SJCRH30 (cell line): ENCODE results near the gene BRD2. TPM values are rescaled to one million over a fixed set of nuclear protein-coding genes. Genes with fewer than 3 reads are reported as not detected.

Experiments used
- DNase-seq, 2 experiments: peaks; one replicate each; pipeline ENCODE4 v3.0.0-alpha.2; 2015 to 2020
- H3K27ac ChIP-seq: fragments of 250-450 bp; sonication (Bioruptor Pico); 2 replicates; pipeline ENCODE4 v1.5.1; 2020; ENCODE audit warnings: mild to moderate bottlenecking, moderate library complexity
- H3K27me3 ChIP-seq: fragments of 250-450 bp; sonication (Bioruptor Pico); 2 replicates; pipeline ENCODE4 v1.5.1; 2020; ENCODE audit warnings: mild to moderate bottlenecking, moderate library complexity
- H3K36me3 ChIP-seq: fragments of 250-450 bp; sonication (Bioruptor Pico); 2 replicates; pipeline ENCODE4 v1.5.1; 2020; ENCODE audit warnings: mild to moderate bottlenecking, moderate library complexity
- H3K4me1 ChIP-seq: fragments of 250-450 bp; sonication (Bioruptor Pico); 2 replicates; pipeline ENCODE4 v1.5.1; 2020; ENCODE audit warnings: mild to moderate bottlenecking, moderate library complexity
- H3K4me3 ChIP-seq: fragments of 250-450 bp; sonication (Bioruptor Pico); 2 replicates; pipeline ENCODE4 v1.5.1; 2020; ENCODE audit warnings: mild to moderate bottlenecking, moderate library complexity
- H3K9me3 ChIP-seq: fragments of 250-450 bp; sonication (Bioruptor Pico); replicated peaks from 2 replicates; pipeline ENCODE4 v1.5.1; 2020; ENCODE audit warnings: mild to moderate bottlenecking, moderate library complexity
- total RNA-seq: library from RNA; depleted of rRNA; stranded (reverse); fragments of >200 nt; shearing (Covaris generic); gene quantifications from 2 replicates; pipeline ENCODE4 v1.2.3, GENCODE V29; 2014

Gene BRD2
- total RNA-seq, 1 experiment from 2014 or later: 199 TPM

- Histone ChIP-seq H3K4me1 (no peaks in the 10 kb centered on the region), H3K27ac (no peak overlapping the region), H3K9me3 (no peaks in the 10 kb centered on the region), H3K36me3 (no peaks in the 10 kb centered on the region), H3K4me3 (no peak overlapping the region), H3K27me3 (peaks cover 15% of the 10 kb centered on the region)
- DNase-seq: no peak
These were observed 24.3 kb upstream of the BRD2 start for GRCh38 chr6:32943864-32944649.

- H3K4me1 ChIP-seq: no peaks in the 10 kb centered on the region
- H3K4me3 ChIP-seq: no peak overlapping the region
- H3K27me3 ChIP-seq: peaks cover 15% of the 10 kb centered on the region
- no peaks in the 10 kb centered on the region for H3K36me3 ChIP-seq
- H3K27ac ChIP-seq: no peak overlapping the region
- no peak for DNase-seq
- H3K9me3 ChIP-seq: no peaks in the 10 kb centered on the region
These were observed 23.2 kb upstream of the BRD2 start for GRCh38 chr6:32945108-32945760.

DNA sequence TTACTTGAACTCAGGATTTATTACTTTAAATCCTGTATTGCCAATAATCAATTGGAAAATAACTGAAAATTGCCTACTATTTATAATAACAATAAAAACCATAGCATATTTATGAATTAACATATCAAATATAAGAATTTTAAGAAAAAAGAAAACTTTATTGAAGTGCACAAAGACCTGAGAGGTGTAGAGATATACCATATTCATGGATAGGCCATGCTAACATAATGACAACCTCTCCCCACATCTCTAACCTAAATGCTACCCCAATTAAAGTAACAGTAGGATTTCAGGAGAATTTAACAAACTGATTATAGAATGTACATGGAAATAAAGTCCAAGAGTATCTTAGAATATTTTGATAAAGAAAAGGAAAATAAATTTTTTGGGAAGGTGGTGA, 22.4 kb upstream of the BRD2 start:
- no peak for DNase-seq
- Histone ChIP-seq H3K4me1 (no peaks in the 10 kb centered on the region), H3K4me3 (no peak overlapping the region), H3K27ac (no peak overlapping the region), H3K36me3 (no peaks in the 10 kb centered on the region), H3K9me3 (no peaks in the 10 kb centered on the region), H3K27me3 (peaks cover 11% of the 10 kb centered on the region)

DNA sequence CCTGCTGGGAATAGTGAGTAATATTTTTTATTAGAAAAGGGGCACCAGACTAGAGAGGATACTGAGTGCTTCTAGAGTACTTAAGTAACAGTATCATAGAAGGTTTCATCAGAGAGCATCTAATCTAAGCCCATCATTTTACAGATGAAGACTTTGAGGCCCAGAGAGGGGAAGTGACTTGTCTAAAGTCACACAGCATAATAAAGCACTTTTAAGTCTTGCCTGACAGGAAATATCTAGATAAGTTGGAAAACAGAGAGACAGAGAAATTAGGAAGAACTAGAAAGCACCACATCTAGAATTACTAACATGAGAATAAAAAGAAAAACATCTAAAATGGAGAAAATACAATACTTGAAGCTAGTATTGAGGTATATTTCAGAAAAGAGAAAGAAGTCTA, 21.5 kb upstream of the BRD2 start:
- no peaks in the 10 kb centered on the region for H3K4me1 ChIP-seq
- no peak for DNase-seq

GRCh38 chr6:32947552-32948465, 20.6 kb upstream of the BRD2 start:
- no peak overlapping the region for H3K27ac ChIP-seq
- no peaks in the 10 kb centered on the region for H3K4me1 ChIP-seq
- no peaks in the 10 kb centered on the region for H3K9me3 ChIP-seq
- H3K27me3 ChIP-seq: peaks cover 8% of the 10 kb centered on the region
- DNase-seq: peak in 1 of 2 experiments; percentile 45
- H3K4me3 ChIP-seq: no peak overlapping the region
- H3K36me3 ChIP-seq: no peaks in the 10 kb centered on the region

More for the DNA sequence above, 21.5 kb upstream of the BRD2 start:
- H3K9me3 ChIP-seq: no peaks in the 10 kb centered on the region
- no peak overlapping the region for H3K4me3 ChIP-seq
- peaks cover 8% of the 10 kb centered on the region for H3K27me3 ChIP-seq
- no peaks in the 10 kb centered on the region for H3K36me3 ChIP-seq
- H3K27ac ChIP-seq: no peak overlapping the region

GRCh38 chr6:32949113-32949512, 19.3 kb upstream of the BRD2 start:
- DNase-seq: no peak
- Histone ChIP-seq H3K4me3 (no peak overlapping the region), H3K9me3 (no peaks in the 10 kb centered on the region), H3K4me1 (no peaks in the 10 kb centered on the region), H3K36me3 (no peaks in the 10 kb centered on the region), H3K27ac (no peak overlapping the region), H3K27me3 (peaks cover 8% of the 10 kb centered on the region)

GRCh38 chr6:32950010-32950409, 18.4 kb upstream of the BRD2 start:
- DNase-seq: no peak
- Histone ChIP-seq H3K27me3 (peaks cover 8% of the 10 kb centered on the region), H3K9me3 (no peaks in the 10 kb centered on the region), H3K27ac (no peak overlapping the region), H3K4me1 (no peaks in the 10 kb centered on the region), H3K4me3 (no peak overlapping the region), H3K36me3 (no peaks in the 10 kb centered on the region)

- DNase-seq: no peak
- Histone ChIP-seq H3K4me3 (no peak overlapping the region), H3K4me1 (no peaks in the 10 kb centered on the region), H3K36me3 (no peaks in the 10 kb centered on the region), H3K27ac (no peak overlapping the region), H3K9me3 (no peaks in the 10 kb centered on the region), H3K27me3 (peaks cover 8% of the 10 kb centered on the region)
These were observed 17.9 kb upstream of the BRD2 start for GRCh38 chr6:32950449-32950848.

GRCh38 chr6:32952817-32953739, 15.3 kb upstream of the BRD2 start, which contains the start of gene HLA-DMA:
Gene HLA-DMA, minus strand, starts transcription at chr6:32953097. Its CDS starts 61 bp downstream, at chr6:32953036.
- Histone ChIP-seq H3K36me3 (no peaks in the 10 kb centered on the region), H3K4me3 (no peak within 1 kb of the TSS)

GRCh38 chr6:32953775-32954174, 14.6 kb upstream of the BRD2 start:
- no peaks in the 10 kb centered on the region for H3K4me1 ChIP-seq
- no peaks in the 10 kb centered on the region; the same call in 1 of the 2 replicates for H3K27me3 ChIP-seq
- no peak overlapping the region for H3K27ac ChIP-seq
- DNase-seq: no peak
- no peaks in the 10 kb centered on the region for H3K36me3 ChIP-seq
- no peaks in the 10 kb centered on the region for H3K9me3 ChIP-seq
- H3K4me3 ChIP-seq: no peak overlapping the region

More at GRCh38 chr6:32952817-32953739, 15.3 kb upstream of the BRD2 start, which contains the start of gene HLA-DMA:
- Histone ChIP-seq H3K9me3 (no peaks in the 10 kb centered on the region), H3K27me3 (peaks cover 4% of the 10 kb centered on the region; the same call in 1 of the 2 replicates), H3K4me1 (no peaks in the 10 kb centered on the region), H3K27ac (no peak within 1 kb of the TSS)
- DNase-seq: peak; percentile 58 to 64

DNA sequence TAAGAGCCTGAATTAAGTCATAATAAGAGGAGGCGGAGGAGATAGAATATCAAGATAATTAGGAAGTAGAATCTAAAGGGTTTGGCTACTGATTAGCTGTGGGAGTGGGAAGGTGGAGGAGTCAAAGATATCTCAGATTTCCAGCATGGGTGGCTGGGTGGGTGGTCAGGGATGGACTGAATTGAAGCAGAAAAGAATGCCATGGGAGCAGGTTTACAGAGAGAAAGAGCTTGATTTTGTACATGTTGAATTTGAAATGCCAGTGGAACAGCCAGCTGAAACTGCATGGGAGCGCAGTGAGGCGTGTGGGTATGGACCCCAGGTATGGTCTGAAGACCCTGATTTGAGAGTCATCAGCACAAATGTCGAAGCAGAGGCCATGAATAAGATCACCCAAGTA, 14.1 kb upstream of the BRD2 start:
- no peak for DNase-seq
- Histone ChIP-seq H3K4me3 (no peak overlapping the region), H3K27me3 (no peaks in the 10 kb centered on the region; the same call in 1 of the 2 replicates), H3K4me1 (no peaks in the 10 kb centered on the region), H3K27ac (no peak overlapping the region), H3K36me3 (no peaks in the 10 kb centered on the region), H3K9me3 (no peaks in the 10 kb centered on the region)

DNA sequence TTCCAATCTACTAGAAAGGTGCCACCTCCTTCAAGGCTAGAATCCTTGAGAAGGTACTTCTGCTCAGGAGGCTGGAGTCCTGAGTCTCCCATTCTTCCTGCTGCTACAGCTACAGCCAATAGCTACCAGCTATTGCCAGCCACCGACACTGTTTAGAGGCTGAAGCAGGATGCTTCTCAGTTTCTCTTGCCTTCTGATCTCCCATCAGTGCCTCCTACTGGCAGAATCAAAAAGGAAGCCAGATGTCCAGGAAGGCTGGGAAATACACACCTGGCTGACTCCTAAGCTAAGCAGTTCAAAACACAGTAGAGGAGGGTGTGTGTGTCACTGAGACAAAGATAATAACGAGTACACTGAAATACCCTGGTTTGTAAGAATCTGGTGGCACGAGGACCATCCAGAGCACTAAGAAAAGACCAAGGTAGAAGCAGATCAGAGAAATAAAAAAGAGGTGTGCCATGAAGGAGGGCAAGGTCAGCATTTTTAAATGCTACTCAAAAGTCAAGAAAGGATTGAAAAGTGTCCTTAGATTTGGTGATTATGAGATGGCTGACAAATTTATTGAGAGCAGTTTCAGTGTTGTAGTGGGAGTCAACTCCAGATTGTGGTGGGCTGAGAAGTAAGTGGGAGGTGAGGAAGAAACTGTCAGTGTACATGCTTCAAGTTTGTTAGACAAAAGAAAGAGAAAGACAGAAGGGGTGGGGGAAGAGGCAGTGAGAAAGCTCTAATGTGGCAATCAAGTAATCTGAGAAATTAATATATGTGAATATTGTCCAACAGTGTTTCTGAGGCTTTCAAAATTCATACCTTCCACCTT, 13.2 kb upstream of the BRD2 start:
- no peak overlapping the region for H3K4me3 ChIP-seq
- no peaks in the 10 kb centered on the region for H3K9me3 ChIP-seq
- no peak overlapping the region for H3K27ac ChIP-seq
- H3K36me3 ChIP-seq: no peaks in the 10 kb centered on the region
- no peaks in the 10 kb centered on the region; the same call in 1 of the 2 replicates for H3K27me3 ChIP-seq
- H3K4me1 ChIP-seq: no peaks in the 10 kb centered on the region
- peak in 1 of 2 experiments; percentile 36 for DNase-seq

GRCh38 chr6:32956176-32956575, 12.2 kb upstream of the BRD2 start:
- no peak for DNase-seq

More at GRCh38 chr6:32956176-32956575, 12.2 kb upstream of the BRD2 start:
- H3K27ac ChIP-seq: no peak overlapping the region
- H3K9me3 ChIP-seq: no peaks in the 10 kb centered on the region
- H3K4me3 ChIP-seq: no peak overlapping the region
- H3K27me3 ChIP-seq: no peaks in the 10 kb centered on the region
- H3K4me1 ChIP-seq: no peaks in the 10 kb centered on the region
- no peaks in the 10 kb centered on the region for H3K36me3 ChIP-seq
